T-helper 2 cell treated with Interferon-gamma antibody and Interleukin-4, amounts not matched to agents 5 μg/mL and 100 μg/mL, for 36 hours (primary cell): ENCODE measurements around the gene NCF2.
"Not testable (repeated sequence)": the region's sequence is repeated elsewhere in the genome, so short reads cannot be mapped to it uniquely, and the experiment has no call there.

ENCODE experiments used
- DNase-seq: peaks from one replicate; pipeline ENCODE4 v3.0.0; 2021; ENCODE audit warnings: low spot score
- H3K27ac Mint-ChIP-seq: one replicate; pipeline ENCODE4 v1.8.0; 2021; ENCODE audit warnings: mild to moderate bottlenecking, mixed read lengths
- H3K27me3 Mint-ChIP-seq: one replicate; pipeline ENCODE4 v1.8.0; 2021; ENCODE audit warnings: low read depth, mixed read lengths
- H3K36me3 Mint-ChIP-seq: one replicate; pipeline ENCODE4 v1.8.0; 2021; ENCODE audit warnings: low read depth, mixed read lengths
- H3K4me1 Mint-ChIP-seq: one replicate; pipeline ENCODE4 v1.8.0; 2021; ENCODE audit warnings: low read depth, mixed read lengths
- H3K4me3 Mint-ChIP-seq: one replicate; pipeline ENCODE4 v1.8.0; 2022; ENCODE audit warnings: mild to moderate bottlenecking, moderate library complexity, mixed read lengths
- H3K9me3 Mint-ChIP-seq: one replicate; pipeline ENCODE4 v1.8.0; 2021; ENCODE audit warnings: mixed read lengths

Gene NCF2

GRCh38 chr1:183626236-183626635 lies 36.0 kb upstream of the NCF2 start:
- DNase-seq, H3K27me3 Mint-ChIP-seq, H3K4me3 Mint-ChIP-seq, H3K9me3 Mint-ChIP-seq, H3K27ac Mint-ChIP-seq: not testable (repeated sequence)
- H3K36me3 Mint-ChIP-seq = peaks cover 54% of the 10 kb centered on the region
- peaks cover 28% of the 10 kb centered on the region for H3K4me1 Mint-ChIP-seq

- H3K27ac Mint-ChIP-seq = no peak overlapping the region
- H3K27me3 Mint-ChIP-seq = no peaks in the 10 kb centered on the region
- peaks cover 16% of the 10 kb centered on the region for H3K4me1 Mint-ChIP-seq
- no peak overlapping the region for H3K4me3 Mint-ChIP-seq
- H3K9me3 Mint-ChIP-seq = no peaks in the 10 kb centered on the region
- no peak for DNase-seq
- peaks cover 28% of the 10 kb centered on the region for H3K36me3 Mint-ChIP-seq
Observed at GRCh38 chr1:183622884-183623785, 32.9 kb upstream of the NCF2 start.

DNA sequence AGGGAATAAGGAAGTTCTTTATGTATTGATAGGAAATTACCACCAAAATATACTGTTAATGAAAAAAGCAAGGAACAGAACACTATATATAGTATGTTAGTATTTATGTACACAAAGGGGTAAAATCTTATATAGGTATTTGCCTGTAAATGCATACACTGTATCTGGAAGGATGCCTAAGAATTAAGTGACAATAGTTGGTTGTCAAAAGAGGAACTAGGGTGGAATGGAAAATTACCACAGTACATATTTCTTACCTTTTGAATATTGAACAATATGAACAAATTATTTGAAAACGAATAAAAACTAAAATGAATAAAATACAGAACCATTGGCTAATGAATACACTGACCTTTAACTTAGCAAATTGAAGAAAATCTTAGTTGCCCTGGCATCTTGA lies 31.8 kb upstream of the NCF2 start:
- Mint-ChIP-seq H3K4me3 (no peak overlapping the region), H3K4me1 (peaks cover 15% of the 10 kb centered on the region), H3K27me3 (no peaks in the 10 kb centered on the region), H3K27ac (no peak overlapping the region), H3K9me3 (no peaks in the 10 kb centered on the region), H3K36me3 (peaks cover 25% of the 10 kb centered on the region)
- no peak for DNase-seq

DNA sequence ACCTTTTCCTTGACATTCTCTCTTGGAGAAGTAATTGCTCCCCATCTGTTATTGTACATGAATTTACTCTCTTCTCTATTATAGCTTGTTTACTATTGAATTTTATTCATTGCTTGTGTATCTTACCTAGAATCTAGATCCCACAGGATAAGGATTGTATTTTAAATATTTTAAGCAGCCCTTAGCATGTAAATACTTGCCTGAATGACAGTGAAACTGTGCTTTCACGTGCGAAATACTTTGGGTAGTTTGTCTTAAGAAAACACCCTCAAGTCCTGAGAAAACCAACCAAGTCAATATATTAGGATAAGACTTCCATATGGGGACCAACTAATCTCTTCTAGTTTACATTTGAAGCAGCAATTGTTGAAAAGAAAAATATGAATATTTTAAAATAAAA lies 30.1 kb upstream of the NCF2 start:
- Mint-ChIP-seq H3K36me3 (peaks cover 17% of the 10 kb centered on the region), H3K9me3 (no peaks in the 10 kb centered on the region), H3K27ac (no peak overlapping the region), H3K4me1 (peaks cover 14% of the 10 kb centered on the region), H3K27me3 (no peaks in the 10 kb centered on the region), H3K4me3 (no peak overlapping the region)
- DNase-seq = no peak

GRCh38 chr1:183619781-183620180 lies 29.5 kb upstream of the NCF2 start:
- Mint-ChIP-seq H3K4me1 (peaks cover 14% of the 10 kb centered on the region), H3K4me3 (no peak overlapping the region), H3K9me3 (no peaks in the 10 kb centered on the region), H3K27me3 (peaks cover under 1% of the 10 kb centered on the region), H3K27ac (no peak overlapping the region), H3K36me3 (peaks cover 12% of the 10 kb centered on the region)
- no peak for DNase-seq

DNA sequence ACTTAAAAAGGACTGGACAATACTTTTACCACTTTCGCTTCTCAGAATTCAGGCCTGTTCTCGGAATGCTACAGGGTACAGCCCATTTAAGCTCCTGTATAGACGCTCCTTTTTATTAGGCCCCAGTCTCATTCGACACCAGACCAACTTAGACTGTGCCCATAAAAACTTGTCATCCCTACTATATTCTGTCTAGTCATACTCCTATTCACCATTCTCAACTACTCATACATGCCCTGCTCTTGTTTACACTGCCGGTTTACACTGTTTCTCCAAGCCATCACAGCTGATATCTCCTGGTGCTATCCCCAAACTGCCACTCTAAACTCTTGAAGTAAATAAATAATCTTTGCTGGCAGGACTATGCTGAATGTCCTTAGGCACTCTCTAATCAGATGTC lies 27.9 kb upstream of the NCF2 start:
- not testable (repeated sequence) for H3K4me3 Mint-ChIP-seq, H3K27me3 Mint-ChIP-seq, H3K36me3 Mint-ChIP-seq, DNase-seq, H3K27ac Mint-ChIP-seq, H3K9me3 Mint-ChIP-seq
- peaks cover 10% of the 10 kb centered on the region for H3K4me1 Mint-ChIP-seq

DNA sequence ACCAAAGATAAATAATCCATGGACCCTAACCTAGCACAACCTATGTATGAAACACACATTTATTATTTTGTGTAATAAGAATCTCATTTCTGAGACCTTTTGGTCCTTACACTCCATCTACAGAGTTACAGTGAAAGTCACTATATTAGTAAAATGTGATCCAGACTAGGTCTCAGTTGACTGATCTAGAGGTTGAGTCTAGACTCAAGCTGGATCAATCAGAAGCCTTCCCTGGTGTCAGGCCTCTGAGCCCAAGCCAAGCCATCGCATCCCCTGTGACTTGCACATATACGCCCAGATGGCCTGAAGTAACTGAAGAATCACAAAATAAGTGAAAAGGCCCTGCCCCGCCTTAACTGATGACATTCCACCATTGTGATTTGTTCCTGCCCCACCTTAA lies 22.7 kb upstream of the NCF2 start:
- not testable (repeated sequence) for H3K4me1 Mint-ChIP-seq, H3K27me3 Mint-ChIP-seq, H3K36me3 Mint-ChIP-seq, H3K9me3 Mint-ChIP-seq, H3K4me3 Mint-ChIP-seq, DNase-seq, H3K27ac Mint-ChIP-seq

- Mint-ChIP-seq H3K27ac (no peak overlapping the region), H3K4me3 (no peak overlapping the region), H3K27me3 (peaks cover 5% of the 10 kb centered on the region), H3K36me3 (peaks cover 3% of the 10 kb centered on the region), H3K4me1 (peaks cover 2% of the 10 kb centered on the region), H3K9me3 (no peaks in the 10 kb centered on the region)
- DNase-seq = no peak
Observed at GRCh38 chr1:183612407-183612806, 22.1 kb upstream of the NCF2 start.

DNA sequence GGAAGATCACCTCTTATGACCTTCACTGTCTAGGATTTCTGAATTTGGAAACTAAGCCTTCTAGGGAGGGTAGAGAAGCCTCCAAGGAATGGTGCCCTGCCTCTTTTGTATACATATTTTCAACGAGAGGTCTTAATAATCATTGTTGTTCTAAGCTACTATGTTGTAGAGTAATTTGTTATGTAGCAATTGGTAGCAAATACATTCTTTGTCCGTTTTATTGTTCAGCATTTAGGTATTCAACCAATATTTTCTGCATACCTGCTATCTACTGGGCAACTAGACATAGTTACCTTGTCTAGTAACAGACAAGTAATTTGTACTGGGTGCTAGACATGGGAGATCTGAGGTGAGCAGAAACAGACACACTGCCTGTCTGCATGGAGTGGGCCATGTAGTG lies 20.8 kb upstream of the NCF2 start:
- Mint-ChIP-seq H3K4me1 (peaks cover 2% of the 10 kb centered on the region), H3K9me3 (no peaks in the 10 kb centered on the region), H3K4me3 (no peak overlapping the region), H3K36me3 (peaks cover 3% of the 10 kb centered on the region), H3K27ac (no peak overlapping the region), H3K27me3 (peaks cover 5% of the 10 kb centered on the region)
- DNase-seq = no peak

GRCh38 chr1:183609759-183610452 lies 19.6 kb upstream of the NCF2 start:
- Mint-ChIP-seq H3K4me1 (peaks cover 2% of the 10 kb centered on the region), H3K36me3 (peaks cover 3% of the 10 kb centered on the region), H3K27ac (no peak overlapping the region), H3K4me3 (no peak overlapping the region), H3K27me3 (peaks cover 5% of the 10 kb centered on the region), H3K9me3 (no peaks in the 10 kb centered on the region)
- DNase-seq = no peak

- DNase-seq = no peak
- H3K27ac Mint-ChIP-seq = no peak overlapping the region
Observed at GRCh38 chr1:183609313-183609712, 19.1 kb upstream of the NCF2 start.

GRCh38 chr1:183607322-183607980 lies 17.2 kb upstream of the NCF2 start:
- H3K9me3 Mint-ChIP-seq = no peaks in the 10 kb centered on the region
- no peak for DNase-seq
- peaks cover 8% of the 10 kb centered on the region for H3K4me1 Mint-ChIP-seq
- H3K4me3 Mint-ChIP-seq = no peak overlapping the region
- H3K27ac Mint-ChIP-seq = no peak overlapping the region
- H3K27me3 Mint-ChIP-seq = peaks cover 3% of the 10 kb centered on the region
- H3K36me3 Mint-ChIP-seq = peaks cover 3% of the 10 kb centered on the region

More at GRCh38 chr1:183609313-183609712, 19.1 kb upstream of the NCF2 start:
- peaks cover 3% of the 10 kb centered on the region for H3K27me3 Mint-ChIP-seq
- peaks cover 4% of the 10 kb centered on the region for H3K4me1 Mint-ChIP-seq
- H3K36me3 Mint-ChIP-seq = peaks cover 3% of the 10 kb centered on the region
- no peak overlapping the region for H3K4me3 Mint-ChIP-seq
- H3K9me3 Mint-ChIP-seq = no peaks in the 10 kb centered on the region

DNA sequence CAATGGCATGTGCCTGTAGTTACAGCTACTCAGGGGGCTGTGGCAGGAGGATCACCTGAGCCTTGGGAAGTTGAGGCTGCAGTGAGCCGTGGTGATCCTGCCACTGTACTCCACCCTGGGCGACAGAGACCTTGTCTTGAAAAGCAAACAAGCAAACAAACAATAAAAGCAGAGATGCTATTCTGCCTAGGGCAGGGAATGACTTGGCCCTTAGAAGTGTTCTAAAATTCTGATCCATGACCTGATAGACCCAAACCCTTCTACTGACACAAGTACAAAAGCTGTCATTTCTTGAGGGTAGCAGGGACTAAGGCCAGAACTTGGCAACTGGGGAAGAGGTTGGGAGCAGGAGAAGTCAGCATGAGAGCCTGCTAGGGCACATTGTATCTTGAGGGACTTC lies 15.6 kb upstream of the NCF2 start:
- peaks cover 3% of the 10 kb centered on the region for H3K27me3 Mint-ChIP-seq
- no peaks in the 10 kb centered on the region for H3K36me3 Mint-ChIP-seq
- H3K9me3 Mint-ChIP-seq = no peaks in the 10 kb centered on the region
- peaks cover 8% of the 10 kb centered on the region for H3K4me1 Mint-ChIP-seq
- no peak for DNase-seq
- H3K4me3 Mint-ChIP-seq = no peak overlapping the region
- H3K27ac Mint-ChIP-seq = no peak overlapping the region

- Mint-ChIP-seq H3K4me3 (no peak overlapping the region), H3K27me3 (no peaks in the 10 kb centered on the region), H3K9me3 (no peaks in the 10 kb centered on the region), H3K4me1 (peaks cover 8% of the 10 kb centered on the region), H3K36me3 (no peaks in the 10 kb centered on the region), H3K27ac (no peak overlapping the region)
- no peak for DNase-seq
Observed at GRCh38 chr1:183604815-183605214, 14.6 kb upstream of the NCF2 start.
